Parathyroid adenoma (tissue), 2 donors: ENCODE measurements around the gene LRP1B.

Source experiments
- H2AFZ ChIP-seq: fragments of 300-600 bp; sonication (generic); one replicate; pipeline ENCODE4 v1.7.0; 2017; ENCODE audit warnings: antibody characterized with exemption, mild to moderate bottlenecking
- H3K27ac ChIP-seq: fragments of 300-600 bp; sonication (generic); one replicate; pipeline ENCODE4 v1.7.0; 2017
- H3K27me3 ChIP-seq: fragments of 300-600 bp; sonication (generic); one replicate; pipeline ENCODE4 v1.7.0; 2017; ENCODE audit warnings: low read length; ENCODE audit not compliant: control insufficient read depth, insufficient read depth
- H3K36me3 ChIP-seq: fragments of 300-600 bp; sonication (generic); one replicate; pipeline ENCODE4 v1.7.0; 2017; ENCODE audit warnings: low read length; ENCODE audit not compliant: control insufficient read depth, insufficient read depth
- H3K4me1 ChIP-seq: fragments of 300-600 bp; sonication (generic); one replicate; pipeline ENCODE4 v1.7.0; 2017; ENCODE audit warnings: control low read depth
- H3K4me2 ChIP-seq: fragments of 300-600 bp; sonication (generic); one replicate; pipeline ENCODE4 v1.7.0; 2017; ENCODE audit warnings: low read length
- H3K4me3 ChIP-seq: fragments of 300-600 bp; sonication (generic); one replicate; pipeline ENCODE4 v1.7.0; 2017; ENCODE audit warnings: low read depth, low read length
- H3K79me2 ChIP-seq: fragments of 300-600 bp; sonication (generic); one replicate; pipeline ENCODE4 v1.7.0; 2017; ENCODE audit warnings: control low read depth
- H3K9ac ChIP-seq: fragments of 300-600 bp; sonication (generic); one replicate; pipeline ENCODE4 v1.7.0; 2017; ENCODE audit warnings: mild to moderate bottlenecking
- H3K9me3 ChIP-seq: fragments of 300-600 bp; sonication (generic); one replicate; pipeline ENCODE4 v1.7.0; 2017; ENCODE audit warnings: low read length; ENCODE audit not compliant: control insufficient read depth
- TF ChIP-seq, protein P1 (sequence below): fragments of 300-600 bp; sonication (generic); IDR thresholded peaks from one replicate; pipeline ENCODE4 v1.7.0; 2017; ENCODE audit warnings: antibody characterized with exemption, mild to moderate bottlenecking
- donor health status: primary hyperparathyroidism.

The LRP1B gene

DNA sequence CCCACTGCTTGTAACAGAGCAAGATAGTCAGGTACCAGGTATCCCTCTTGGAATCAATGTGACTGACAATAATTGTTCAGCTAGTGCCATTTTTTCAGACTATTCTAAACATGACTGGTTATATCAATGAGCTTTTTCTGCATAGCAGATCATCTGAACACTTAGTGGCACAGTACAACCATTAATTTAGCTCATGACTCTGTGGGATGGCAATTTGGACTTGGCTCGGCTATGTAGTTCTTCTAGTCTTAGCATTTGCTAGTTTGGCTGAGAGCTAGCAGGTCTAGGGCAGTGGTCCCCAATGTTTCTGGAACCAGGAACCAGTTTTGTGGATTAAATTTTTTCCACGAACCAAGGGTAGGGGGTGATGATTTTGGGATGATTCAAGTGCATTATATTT, 1929.2 kb downstream of the LRP1B start:
- Histone ChIP-seq H3K9me3 (no peaks in the 10 kb centered on the region), H3K9ac (no peak overlapping the region), H3K27me3 (no peaks in the 10 kb centered on the region), H3K36me3 (no peaks in the 10 kb centered on the region), H3K4me2 (no peak overlapping the region), H3K79me2 (no peaks in the 10 kb centered on the region), H3K4me3 (no peak overlapping the region), H3K27ac (no peak overlapping the region), H3K4me1 (no peaks in the 10 kb centered on the region), H2AFZ (no peak overlapping the region)
- TF ChIP-seq, protein P1, sequence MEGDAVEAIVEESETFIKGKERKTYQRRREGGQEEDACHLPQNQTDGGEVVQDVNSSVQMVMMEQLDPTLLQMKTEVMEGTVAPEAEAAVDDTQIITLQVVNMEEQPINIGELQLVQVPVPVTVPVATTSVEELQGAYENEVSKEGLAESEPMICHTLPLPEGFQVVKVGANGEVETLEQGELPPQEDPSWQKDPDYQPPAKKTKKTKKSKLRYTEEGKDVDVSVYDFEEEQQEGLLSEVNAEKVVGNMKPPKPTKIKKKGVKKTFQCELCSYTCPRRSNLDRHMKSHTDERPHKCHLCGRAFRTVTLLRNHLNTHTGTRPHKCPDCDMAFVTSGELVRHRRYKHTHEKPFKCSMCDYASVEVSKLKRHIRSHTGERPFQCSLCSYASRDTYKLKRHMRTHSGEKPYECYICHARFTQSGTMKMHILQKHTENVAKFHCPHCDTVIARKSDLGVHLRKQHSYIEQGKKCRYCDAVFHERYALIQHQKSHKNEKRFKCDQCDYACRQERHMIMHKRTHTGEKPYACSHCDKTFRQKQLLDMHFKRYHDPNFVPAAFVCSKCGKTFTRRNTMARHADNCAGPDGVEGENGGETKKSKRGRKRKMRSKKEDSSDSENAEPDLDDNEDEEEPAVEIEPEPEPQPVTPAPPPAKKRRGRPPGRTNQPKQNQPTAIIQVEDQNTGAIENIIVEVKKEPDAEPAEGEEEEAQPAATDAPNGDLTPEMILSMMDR = no peak

DNA sequence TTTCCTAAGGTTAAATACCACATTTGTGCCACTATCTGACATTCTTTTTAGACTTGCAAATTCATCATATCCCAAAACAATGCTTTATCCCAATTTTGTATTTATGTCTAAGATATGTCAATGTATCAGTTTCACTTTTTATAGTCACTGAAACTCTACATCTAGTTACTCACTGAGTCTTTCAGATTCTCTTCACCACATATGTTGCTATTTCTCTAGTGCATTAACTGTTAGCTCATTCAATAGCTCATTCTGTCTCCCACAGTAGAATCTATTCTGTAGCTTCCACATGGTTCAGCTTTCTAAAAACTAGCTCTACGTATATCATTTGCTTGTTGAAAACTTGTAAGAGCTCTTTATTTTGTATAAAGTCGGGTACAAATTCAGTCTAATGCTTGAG, 1930.1 kb downstream of the LRP1B start:
- Histone ChIP-seq H3K9ac (no peak overlapping the region), H3K9me3 (no peaks in the 10 kb centered on the region), H3K4me2 (no peak overlapping the region), H3K27ac (no peak overlapping the region), H3K79me2 (no peaks in the 10 kb centered on the region), H3K27me3 (no peaks in the 10 kb centered on the region), H3K4me3 (no peak overlapping the region), H2AFZ (no peak overlapping the region), H3K36me3 (no peaks in the 10 kb centered on the region), H3K4me1 (no peaks in the 10 kb centered on the region)
- TF ChIP-seq, protein P1 = no peak

DNA sequence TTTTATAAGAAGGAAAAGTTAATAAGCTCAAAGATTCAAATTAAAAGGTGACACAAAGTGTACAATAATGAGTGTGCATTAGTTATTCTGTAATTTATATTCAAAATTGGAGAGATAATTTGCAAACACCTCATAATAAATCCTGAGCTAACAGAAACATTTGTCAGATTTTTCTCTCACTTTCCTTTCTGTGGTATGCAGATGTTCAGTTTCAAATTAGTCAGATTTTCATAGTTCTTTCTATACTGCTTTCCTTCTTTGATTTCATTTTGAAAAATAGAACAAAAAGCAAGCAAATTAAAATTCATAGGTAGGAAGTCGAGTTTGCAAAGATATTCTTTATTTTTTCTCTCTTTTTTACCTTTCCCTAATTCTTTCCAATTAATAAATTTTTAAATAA, 1930.5 kb downstream of the LRP1B start:
- no peaks in the 10 kb centered on the region for H3K36me3 ChIP-seq
- H3K27ac ChIP-seq = no peak overlapping the region
- H3K4me1 ChIP-seq = no peaks in the 10 kb centered on the region
- no peak overlapping the region for H2AFZ ChIP-seq
- no peaks in the 10 kb centered on the region for H3K9me3 ChIP-seq
- no peaks in the 10 kb centered on the region for H3K27me3 ChIP-seq
- no peaks in the 10 kb centered on the region for H3K79me2 ChIP-seq
- TF ChIP-seq, protein P1 = no peak
- no peak overlapping the region for H3K4me3 ChIP-seq
- no peak overlapping the region for H3K4me2 ChIP-seq
- H3K9ac ChIP-seq = no peak overlapping the region

DNA sequence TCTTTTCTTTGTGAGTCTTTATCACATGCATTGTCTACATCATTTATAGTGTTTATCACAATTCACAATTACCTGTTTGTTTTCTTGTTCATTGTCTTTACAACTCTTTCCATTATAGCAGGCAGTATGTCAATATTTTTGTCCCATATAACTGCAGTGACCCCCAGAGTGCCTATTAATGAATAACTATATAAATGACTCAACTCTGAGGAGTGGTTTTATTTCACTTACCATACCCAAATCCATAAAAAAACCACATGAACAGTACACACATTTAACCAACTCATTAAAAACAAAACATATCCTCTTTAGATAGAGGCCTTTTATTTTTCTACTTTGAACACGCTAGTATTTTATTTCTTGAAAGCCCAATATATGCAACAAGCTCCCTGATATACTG, 1931.5 kb downstream of the LRP1B start:
- H3K9me3 ChIP-seq = no peaks in the 10 kb centered on the region
- H3K9ac ChIP-seq = no peak overlapping the region
- H3K4me1 ChIP-seq = no peaks in the 10 kb centered on the region
- H3K4me3 ChIP-seq = no peak overlapping the region
- no peak overlapping the region for H3K27ac ChIP-seq
- TF ChIP-seq, protein P1 = no peak
- no peaks in the 10 kb centered on the region for H3K27me3 ChIP-seq
- no peak overlapping the region for H3K4me2 ChIP-seq
- H3K79me2 ChIP-seq = no peaks in the 10 kb centered on the region
- H2AFZ ChIP-seq = no peak overlapping the region
- H3K36me3 ChIP-seq = no peaks in the 10 kb centered on the region

DNA sequence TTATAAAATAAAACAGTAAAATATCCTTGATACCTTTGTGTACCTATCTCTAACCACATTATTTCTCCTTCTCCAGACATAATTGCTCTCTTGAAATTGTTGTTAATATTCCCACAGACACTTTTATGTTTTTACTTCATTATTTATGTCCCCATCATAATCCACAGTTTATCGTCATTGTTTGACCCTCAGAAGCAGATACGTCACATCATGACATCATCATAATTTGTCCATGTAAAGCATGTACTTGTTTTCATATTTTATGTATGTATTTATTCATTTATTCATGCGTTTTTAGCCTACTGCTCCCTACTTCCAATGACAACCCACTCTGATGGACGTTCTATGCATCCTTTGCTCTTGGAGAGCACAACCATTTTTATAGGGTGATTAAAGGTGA, 1943.7 kb downstream of the LRP1B start:
- Histone ChIP-seq H3K27ac (no peak overlapping the region), H3K9me3 (no peaks in the 10 kb centered on the region), H2AFZ (no peak overlapping the region), H3K4me3 (no peak overlapping the region), H3K4me2 (no peak overlapping the region), H3K27me3 (no peaks in the 10 kb centered on the region), H3K36me3 (no peaks in the 10 kb centered on the region), H3K4me1 (no peaks in the 10 kb centered on the region), H3K9ac (no peak overlapping the region), H3K79me2 (no peaks in the 10 kb centered on the region)
- TF ChIP-seq, protein P1 = no peak
